ENCODE measurements around the gene NELL2. TPM values are rescaled to one million over a fixed set of nuclear protein-coding genes. Genes with fewer than 3 reads are reported as not detected.

The NELL2 gene
- total and polyA plus RNA-seq, 10 of the 15 experiments (the other 5 are each of a cell fraction or from before 2014, with no cell fraction given): 0.27 to 2.3 (median 0.76) TPM

DNA sequence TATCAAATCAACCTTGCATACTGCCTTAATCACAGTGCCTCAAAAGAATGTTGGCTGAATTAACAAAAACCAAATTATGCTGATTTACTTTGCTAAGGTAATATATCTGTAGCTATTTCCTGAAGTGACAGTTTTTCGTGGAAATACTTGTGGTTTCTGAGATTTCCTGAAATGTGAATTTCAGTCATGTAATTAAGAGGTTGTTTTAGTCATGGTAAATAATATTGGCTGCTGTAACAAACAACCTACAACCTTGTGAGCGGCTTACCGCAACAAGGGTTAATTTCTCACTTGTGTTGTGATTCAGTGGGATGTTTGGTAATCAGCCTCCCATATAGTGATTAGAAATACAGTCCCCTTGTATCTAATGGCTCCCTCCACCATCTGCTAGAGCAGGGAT is 387.9 kb downstream of the NELL2 start:
- intact Hi-C loops (cut with micrococcal nuclease; ENCODE audit: unreplicated experiment): no loop called here
- RAD21 ChIA-PET (ENCODE audit: unreplicated experiment): no interaction called here

More for the DNA sequence above, 387.9 kb downstream of the NELL2 start:
- no peak for ATAC-seq
- POLR2A ChIA-PET: no interaction called here
- TF ChIP-seq RCOR1 (conservative IDR thresholded peaks at IDR 0.05; ENCODE audit: low read depth, low read length) (no peak), USF2 (IDR thresholded peaks at IDR 0.05; ENCODE audit: borderline replicate concordance, low read depth, low read length) (no peak), E4F1 (IDR thresholded peaks at IDR 0.05; ENCODE audit: borderline replicate concordance, partially characterized antibody) (no peak)
- Histone ChIP-seq H3K4me1 (ENCODE audit: control insufficient read depth, insufficient read depth, low read length) (no peaks in the 10 kb centered on the region), H3K79me2 (ENCODE audit: control insufficient read depth, insufficient read depth, low read length) (no peaks in the 10 kb centered on the region), H3K9ac (ENCODE audit: control insufficient read depth, insufficient read depth, low read length) (no peak overlapping the region), H4K20me1 (ENCODE audit: control insufficient read depth, insufficient read depth) (no peaks in the 10 kb centered on the region), H2AFZ (ENCODE audit: control insufficient read depth, low read depth, low read length) (no peak overlapping the region), H3K27ac (ENCODE audit: control insufficient read depth, insufficient read depth) (no peak overlapping the region), H3K4me2 (ENCODE audit: control insufficient read depth, insufficient read depth) (no peak overlapping the region), H3K27me3 (replicated peaks in 1 of 2; ENCODE audit: control insufficient read depth in 2 of 2, insufficient read depth in 2 of 2, low read length in 1 of 2) (no peaks in the 10 kb centered on the region), H3K9me3 (replicated peaks; ENCODE audit: control insufficient read depth, insufficient read depth, low read length) (no peaks in the 10 kb centered on the region), H3K36me3 (ENCODE audit: control insufficient read depth in 2 of 2, insufficient read depth in 2 of 2, low read length in 1 of 2) (no peaks in the 10 kb centered on the region), H3K4me3 (no peak overlapping the region)
- SMC1A ChIA-PET (ENCODE audit: uncharacterized antibody, unreplicated experiment): no interaction called here
- FAIRE-seq: no peak
- CTCF ChIA-PET: no interaction called here
- WGBS (ENCODE audit: insufficient coverage, insufficient replicate concordance, low lambda C conversion rate, missing lambda C conversion rate): 48% methylated on average over 3 of the region's 3 CpGs
- in situ Hi-C loops (cut with MboI): no loop called here
- DNase-seq (ENCODE audit: low read depth, low spot score): no peak
- BruUV-seq (replicated peaks): no TSS peak
